Activated CD4-positive, CD25-positive, alpha-beta regulatory T cell treated with anti-CD3 and anti-CD28 coated beads, Interleukin-2, amount 50 U/mL, for 24 hours (primary cell): ENCODE data around the gene SLFN11.
"Not testable (repeated sequence)": the region's sequence is repeated elsewhere in the genome, so short reads cannot be mapped to it uniquely, and the experiment has no call there.

Source experiments
- ATAC-seq, 2 donors: fragments of 150-1000 bp; cut with Tn5 transposase; one replicate each; pipeline ENCODE4 v1.10.0; 2021; ENCODE audit warnings: mild to moderate bottlenecking in 1 of 2, moderate library complexity in 1 of 2

The SLFN11 gene

GRCh38 chr17:35373534-35373983 is at the start of gene SLFN11:
TSS of gene SLFN11 (minus strand) at chr17:35373621. CDS start at chr17:35363807, 9,814 bp downstream.
- ATAC-seq: peak; percentile 64 to 67

DNA sequence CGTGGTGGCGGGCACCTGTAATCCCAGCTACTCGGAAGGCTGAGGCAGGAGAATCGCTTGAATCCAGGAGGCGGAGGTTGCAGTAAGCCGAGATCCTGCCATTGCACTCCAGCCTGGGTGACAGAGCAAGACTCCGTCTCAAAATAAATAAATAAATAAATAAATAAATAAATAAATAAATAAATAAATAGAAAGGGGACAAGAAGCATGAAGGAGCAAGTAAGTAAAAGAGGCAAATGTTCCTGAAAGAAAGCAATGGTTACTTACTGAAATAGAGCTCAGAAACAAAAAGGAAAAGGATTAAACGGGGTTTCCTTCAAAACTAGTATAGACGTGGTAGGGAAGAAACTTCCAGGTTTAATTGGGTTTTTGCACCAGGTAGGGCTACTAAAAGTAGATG is 47.6 kb upstream of the SLFN11 start:
- ATAC-seq: not testable (repeated sequence)

GRCh38 chr17:35416659-35417058 is 43.2 kb upstream of the SLFN11 start:
- ATAC-seq: no peak

DNA sequence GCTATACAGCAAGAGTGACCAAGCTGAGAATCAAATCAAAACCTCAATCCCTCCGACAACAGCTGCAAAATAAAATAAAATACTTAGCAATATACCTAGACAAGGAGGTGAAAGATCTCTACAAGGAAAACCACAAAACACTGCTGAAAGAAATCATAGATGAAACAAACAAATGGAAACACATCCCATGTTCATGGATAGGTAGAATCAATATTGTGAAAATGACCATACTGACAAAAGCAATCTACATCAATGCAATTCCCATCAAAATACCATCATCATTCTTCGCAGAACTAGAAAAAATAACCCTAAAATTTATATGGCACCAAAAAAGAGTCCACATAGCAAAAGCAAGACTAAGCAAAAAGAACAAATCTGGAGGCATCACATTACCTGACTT is 41.3 kb upstream of the SLFN11 start:
- ATAC-seq: not testable (repeated sequence)

DNA sequence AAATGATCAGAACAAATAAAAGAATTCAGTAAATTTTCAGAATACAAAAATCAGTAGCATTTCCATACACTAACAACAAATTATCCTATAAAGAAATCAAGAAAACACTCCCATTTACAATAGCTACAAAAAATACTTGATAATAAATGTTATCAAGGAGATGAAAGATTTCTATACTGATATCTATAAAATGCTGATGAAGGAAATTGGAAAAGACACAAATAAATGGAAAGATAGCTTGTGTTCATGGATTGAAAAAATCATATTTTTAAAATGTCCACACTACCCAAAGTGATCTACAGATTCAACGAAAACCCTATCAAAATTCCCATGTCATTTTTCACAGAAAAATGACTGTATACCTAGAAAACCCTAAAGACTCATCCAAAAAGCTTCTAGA is 40.8 kb upstream of the SLFN11 start:
- ATAC-seq: no peak

GRCh38 chr17:35407531-35407930 is 34.1 kb upstream of the SLFN11 start:
- ATAC-seq: no peak

DNA sequence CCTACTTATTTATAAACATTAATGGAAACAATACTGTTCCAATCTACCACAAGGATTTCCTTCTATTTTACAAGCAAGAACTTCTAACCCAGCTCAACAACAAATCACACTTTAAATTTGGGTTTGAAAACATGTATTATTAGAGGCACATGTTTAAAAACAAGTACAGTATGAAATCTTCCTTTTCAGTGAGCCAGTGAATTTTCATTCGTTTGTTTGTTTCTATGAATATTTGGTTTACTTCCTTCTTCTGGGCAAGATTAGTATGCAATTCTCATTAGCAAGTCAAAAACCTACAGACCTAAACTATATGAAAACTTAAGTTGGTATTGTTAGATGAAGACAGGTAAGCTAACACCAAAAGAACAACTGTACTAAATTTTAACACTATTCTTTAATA is 33.1 kb upstream of the SLFN11 start:
- no peak for ATAC-seq

DNA sequence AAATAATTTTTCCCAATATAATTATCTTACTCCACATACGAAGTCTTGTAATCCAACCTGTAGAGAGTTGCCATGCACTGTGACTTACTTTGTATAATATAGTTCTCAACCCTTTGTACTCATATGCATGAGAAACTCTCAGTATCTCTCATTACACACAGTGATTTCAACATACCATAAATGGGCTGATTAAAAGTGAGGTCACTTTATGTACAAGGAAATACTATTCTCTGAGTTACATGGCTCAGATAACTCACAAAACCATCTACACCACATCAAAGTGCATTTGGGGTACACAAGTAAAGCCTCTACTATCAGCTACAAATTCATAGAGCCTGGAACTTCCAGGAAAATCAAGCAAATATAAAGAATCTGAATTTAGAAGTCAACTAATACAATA is 30.9 kb upstream of the SLFN11 start:
- ATAC-seq: peak; percentile 68 to 88

DNA sequence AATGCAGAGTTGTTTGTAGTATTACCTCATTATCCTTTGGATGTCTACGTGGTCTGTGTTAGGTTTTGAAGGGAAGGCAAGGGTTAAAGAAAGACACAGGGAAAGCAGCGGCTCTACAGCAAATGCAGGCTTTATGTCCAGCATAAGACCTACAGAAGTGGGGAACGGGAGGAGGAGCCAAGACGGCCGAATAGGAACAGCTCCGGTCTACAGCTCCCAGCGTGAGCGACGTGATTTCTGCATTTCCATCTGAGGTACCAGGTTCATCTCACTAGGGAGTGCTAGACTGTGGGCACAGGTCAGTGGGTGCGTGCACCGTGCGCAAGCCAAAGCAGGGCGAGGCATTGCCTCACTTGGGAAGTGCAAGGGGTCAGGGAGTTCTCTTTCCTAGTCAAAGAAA is 20.4 kb upstream of the SLFN11 start:
- ATAC-seq: not testable (repeated sequence)

DNA sequence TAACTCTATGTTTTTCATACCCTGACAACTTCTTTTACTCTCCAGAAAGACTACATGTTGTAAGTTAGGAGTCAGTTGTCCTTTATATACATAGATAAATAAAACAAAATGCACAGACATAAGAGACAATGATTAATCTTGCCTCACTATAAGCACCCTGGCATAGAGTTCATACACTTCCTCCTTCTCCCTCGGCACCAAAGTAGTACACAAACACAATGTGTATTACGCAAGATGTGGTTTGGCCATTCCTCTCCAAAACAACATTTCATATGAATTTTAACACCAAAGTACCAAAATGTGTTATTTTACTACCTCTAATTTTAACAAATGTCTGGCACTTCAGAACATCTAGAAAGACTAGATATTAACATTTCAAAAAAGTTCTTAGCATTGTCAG is 17.2 kb upstream of the SLFN11 start:
- ATAC-seq: no peak

GRCh38 chr17:35390156-35390555 is 16.7 kb upstream of the SLFN11 start:
- ATAC-seq: no peak

DNA sequence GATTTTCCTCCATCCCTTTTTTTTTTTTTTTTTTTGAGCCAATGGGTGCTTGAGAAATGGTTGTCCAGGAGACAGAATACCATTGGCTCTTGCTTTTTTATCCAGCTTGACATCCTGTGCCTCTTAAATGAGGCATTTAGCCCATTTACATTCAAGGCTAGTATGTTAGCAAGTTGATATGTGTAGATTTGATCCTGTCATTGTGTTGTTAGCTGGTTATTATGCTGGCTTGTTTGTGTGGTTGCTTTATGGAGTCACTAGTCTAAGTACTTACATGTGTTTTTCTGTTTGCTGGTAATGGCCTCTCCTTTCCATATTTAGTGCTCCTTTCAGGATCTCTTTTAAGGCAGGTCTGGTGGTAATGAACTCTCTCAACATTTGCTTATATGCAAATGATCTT is 14.1 kb upstream of the SLFN11 start:
- no peak for ATAC-seq

DNA sequence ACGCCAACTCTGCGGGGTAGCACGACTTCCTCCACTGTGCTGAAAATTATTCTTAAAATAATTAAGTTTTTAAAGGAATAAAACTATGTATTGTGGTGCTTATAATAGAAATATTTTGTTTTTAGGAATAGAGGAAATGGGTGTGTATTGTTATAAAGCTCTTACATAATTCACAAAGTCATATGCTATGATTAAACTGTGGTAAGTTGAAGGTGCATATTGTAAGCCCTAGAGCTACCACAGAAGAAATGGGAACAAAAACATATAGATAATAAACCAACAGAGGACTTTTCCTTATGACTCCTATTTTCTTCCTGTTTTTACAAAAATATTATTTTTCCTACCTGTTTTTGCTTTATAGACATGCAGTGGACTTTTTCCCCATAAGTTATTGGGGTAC is 4.3 kb upstream of the SLFN11 start:
- ATAC-seq: no peak

DNA sequence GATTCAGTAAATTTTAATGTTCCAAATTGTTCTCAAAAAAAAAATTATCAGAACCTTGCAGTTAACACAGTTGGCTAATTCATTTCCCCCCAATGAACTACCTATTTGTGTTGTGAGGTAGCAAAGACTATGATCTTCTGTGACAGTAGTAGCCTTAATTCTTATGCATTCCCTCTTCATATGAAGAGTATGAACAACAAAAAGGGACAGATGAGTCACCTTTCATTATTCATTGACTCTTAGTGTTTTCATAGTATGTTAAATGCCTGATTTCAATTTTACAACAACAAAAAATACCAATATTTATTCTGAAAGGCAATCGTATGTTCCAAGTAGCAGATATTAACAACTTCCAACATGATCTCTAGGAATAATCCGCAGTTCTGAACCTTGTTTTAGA is 3.6 kb upstream of the SLFN11 start:
- ATAC-seq: peak; percentile 19 to 48

GRCh38 chr17:35376245-35376644 is 2.8 kb upstream of the SLFN11 start:
- ATAC-seq: no peak

GRCh38 chr17:35374766-35375344 is 1.4 kb upstream of the SLFN11 start:
- ATAC-seq: no peak

DNA sequence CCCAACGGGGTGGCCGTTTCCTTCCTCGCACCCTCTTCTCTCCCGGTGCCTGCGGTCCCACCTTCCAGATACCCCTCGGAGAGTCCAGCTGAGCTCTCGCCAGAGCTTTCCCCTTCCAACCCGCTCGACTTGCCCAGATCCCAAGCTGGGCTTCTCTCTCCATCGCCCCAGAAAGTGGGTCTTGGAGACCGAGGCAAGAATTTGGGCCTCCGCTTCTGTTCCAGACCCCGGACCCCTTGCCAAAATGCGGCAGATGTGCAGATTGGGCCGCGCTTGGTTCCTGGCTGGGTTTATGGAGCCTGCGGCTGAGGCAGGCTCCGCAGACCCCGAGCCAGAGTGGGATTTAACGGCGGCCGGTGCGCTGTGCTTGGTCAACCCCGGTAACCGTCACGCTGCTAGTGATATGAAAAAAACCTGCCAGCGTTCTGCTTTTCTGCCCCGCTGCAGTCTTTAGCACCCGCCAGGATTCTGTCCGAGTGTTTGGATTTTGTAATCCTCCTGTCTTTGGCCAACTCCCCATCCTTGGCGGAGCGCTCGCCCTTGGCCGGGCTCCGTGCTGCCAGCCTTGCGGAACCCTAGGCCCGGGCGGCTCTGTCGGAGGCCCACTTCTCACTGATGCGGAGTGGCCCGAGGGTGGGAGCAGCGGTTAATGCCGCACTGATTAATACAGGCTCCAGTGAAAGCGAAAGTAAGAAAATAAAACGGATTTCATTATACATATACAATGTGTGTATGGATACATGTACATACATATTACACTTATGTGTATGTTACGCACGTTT is 754 bp upstream of the SLFN11 start:
- ATAC-seq: peak; percentile 76 to 80

DNA sequence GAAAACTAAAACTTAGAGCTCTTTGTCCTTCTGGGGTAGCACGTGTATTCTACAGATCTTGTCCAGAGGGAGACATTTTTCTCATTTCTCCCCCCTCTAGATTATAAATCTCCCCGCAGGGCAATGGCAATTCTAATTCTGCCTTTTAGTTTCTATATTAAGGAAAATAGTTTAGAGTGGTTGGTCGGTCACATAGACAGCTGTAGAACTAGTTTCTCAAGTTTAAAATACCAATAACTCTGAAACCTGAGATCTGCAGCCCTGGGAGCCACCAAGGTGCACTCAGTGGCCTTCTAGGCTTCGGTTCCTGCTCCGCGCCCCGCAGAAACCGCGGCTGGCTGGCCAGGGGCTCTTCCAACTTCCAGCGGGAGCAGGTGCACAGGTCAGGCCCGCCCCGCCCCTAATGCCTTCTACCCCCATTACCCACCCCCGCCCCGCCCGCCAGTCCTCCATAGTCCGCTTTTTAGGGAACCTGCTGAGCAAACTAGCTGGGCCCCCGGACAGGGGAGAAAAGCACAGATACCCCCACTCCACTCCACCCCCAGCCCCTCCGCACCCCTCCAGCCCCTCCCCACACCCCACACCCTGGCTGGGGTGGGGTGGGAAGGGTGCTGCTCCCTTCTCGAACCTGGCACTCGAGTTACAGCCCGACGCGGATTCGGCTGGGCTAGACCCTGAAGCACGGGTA is 431 bp downstream of the SLFN11 start:
- peak in 1 of 2 donors; percentile 2 for ATAC-seq

DNA sequence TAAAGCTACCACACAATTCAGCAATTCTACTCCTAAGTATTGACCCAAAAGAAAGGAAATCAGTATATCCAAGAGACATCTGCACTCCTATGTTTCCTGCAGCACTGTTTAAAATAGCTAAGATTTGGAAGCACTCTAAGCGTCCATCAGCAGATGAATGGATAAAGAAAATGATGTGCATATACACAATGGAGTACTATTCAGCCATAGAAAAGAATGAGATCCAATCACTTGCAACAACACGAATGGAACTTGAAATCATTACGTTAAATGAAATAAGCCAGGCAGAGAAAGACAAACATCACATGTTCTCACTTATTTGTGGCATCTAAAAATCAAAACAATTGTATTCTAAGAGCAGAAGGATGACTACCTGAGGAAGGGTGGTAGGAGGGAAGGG is 1.5 kb downstream of the SLFN11 start:
- ATAC-seq: no peak

GRCh38 chr17:35368081-35368830 is 5.2 kb downstream of the SLFN11 start:
- ATAC-seq: peak; percentile 89 to 91

GRCh38 chr17:35361027-35361426 is 12.4 kb downstream of the SLFN11 start:
- no peak for ATAC-seq

- ATAC-seq: no peak
These were observed 14.0 kb downstream of the SLFN11 start for GRCh38 chr17:35359398-35359797.

GRCh38 chr17:35352284-35352683 is 21.1 kb downstream of the SLFN11 start:
- ATAC-seq: no peak
